HG02763 (cell line): Measurements from ENCODE around the gene SLC44A5.
A peak's percentile ranks its signal among the peaks of the same experiment; 100 is the strongest.
"Not testable (repeated sequence)": the region's sequence is repeated elsewhere in the genome, so short reads cannot be mapped to it uniquely, and the experiment has no call there.

Experiments
- ATAC-seq: cut with Tn5 transposase; IDR thresholded peaks from one replicate; pipeline ENCODE4 v1.9.1; 2021; ENCODE audit warnings: mild to moderate bottlenecking, moderate library complexity; ENCODE audit not compliant: unreplicated experiment

SLC44A5 gene

GRCh38 chr1:75203415-75204277 lies 407.3 kb downstream of the SLC44A5 start:
- ATAC-seq, result peak; percentile 80

- no peak for ATAC-seq
These were observed 408.2 kb downstream of the SLC44A5 start for GRCh38 chr1:75202751-75203150.

GRCh38 chr1:75198761-75199160 lies 412.2 kb downstream of the SLC44A5 start:
- no peak for ATAC-seq

GRCh38 chr1:75198163-75198562 lies 412.8 kb downstream of the SLC44A5 start:
- ATAC-seq, result no peak

- no peak for ATAC-seq
These were observed 422.0 kb downstream of the SLC44A5 start for GRCh38 chr1:75188892-75189291.

- ATAC-seq, result not testable (repeated sequence)
These were observed 429.5 kb downstream of the SLC44A5 start for GRCh38 chr1:75181214-75181955.

- no peak for ATAC-seq
These were observed 436.7 kb downstream of the SLC44A5 start for GRCh38 chr1:75174031-75174760.

- no peak for ATAC-seq
These were observed 438.4 kb downstream of the SLC44A5 start for GRCh38 chr1:75172556-75172955.

- no peak for ATAC-seq
These were observed 439.0 kb downstream of the SLC44A5 start for GRCh38 chr1:75171876-75172275.

GRCh38 chr1:75170981-75171380 lies 439.9 kb downstream of the SLC44A5 start:
- no peak for ATAC-seq

- no peak for ATAC-seq
These were observed 440.9 kb downstream of the SLC44A5 start for GRCh38 chr1:75170011-75170410.

GRCh38 chr1:75166821-75167220 lies 444.1 kb downstream of the SLC44A5 start:
- ATAC-seq, result no peak

GRCh38 chr1:75165264-75165663 lies 445.6 kb downstream of the SLC44A5 start:
- ATAC-seq, result no peak

- ATAC-seq, result no peak
These were observed 451.8 kb downstream of the SLC44A5 start for GRCh38 chr1:75159154-75159553.
